PC-9 (cell line): Measurements from ENCODE around the gene OR4D1. TPM values are rescaled to one million over a fixed set of nuclear protein-coding genes. Genes with fewer than 3 reads are reported as not detected.

Source experiments
- BruUV-seq: library from RNA; stranded (reverse); fragments of 400-500 nt; replicated peaks from 2 replicates; lab custom pipeline; 2021; lab: Mats Ljungman, UMichigan
- CTCF ChIA-PET: fragments of 300-600 bp; sonication (Branson Sonifier 250); formaldehyde crosslinking; loops from one replicate; lab custom pipeline; 2022; ENCODE audit warnings: antibody characterized with exemption; lab: Charles Lee
- POLR2A ChIA-PET: fragments of 300-600 bp; sonication (Branson Sonifier 250); formaldehyde crosslinking; loops from one replicate; lab custom pipeline; 2022; ENCODE audit warnings: antibody characterized with exemption; ENCODE audit not compliant: unreplicated experiment; lab: Charles Lee
- DNase-seq, 2 experiments: peaks; one replicate each; pipeline versions ENCODE4 v3.0.0 to v3.0.0-alpha.2; 2015 to 2022; ENCODE audit warnings: mixed read lengths in 1 of 2
- H2AFZ ChIP-seq: fragments of 200-600 bp; sonication (generic); 2 replicates; pipeline ENCODE4 v1.8.1; 2017; ENCODE audit warnings: antibody characterized with exemption
- H3F3A ChIP-seq: fragments of 200-600 bp; sonication (generic); 2 replicates; pipeline ENCODE4 v1.8.1; 2017; ENCODE audit warnings: antibody characterized with exemption, mild to moderate bottlenecking, low read depth; ENCODE audit not compliant: insufficient read depth
- H3K27ac ChIP-seq: fragments of 200-600 bp; sonication (generic); 2 replicates; pipeline ENCODE4 v1.6.1; 2016; ENCODE audit warnings: mixed run types
- H3K27me3 ChIP-seq: fragments of 200-600 bp; sonication (generic); 2 replicates; pipeline ENCODE4 v1.6.1; 2016; ENCODE audit warnings: low read depth, mixed run types; ENCODE audit not compliant: insufficient read depth
- H3K36me3 ChIP-seq: fragments of 200-600 bp; sonication (generic); 2 replicates; pipeline ENCODE4 v1.6.1; 2016; ENCODE audit warnings: low read depth, mixed run types
- H3K4me1 ChIP-seq: fragments of 200-600 bp; sonication (generic); replicated peaks from 2 replicates; pipeline ENCODE4 v1.6.1; 2016; ENCODE audit warnings: mixed run types; ENCODE audit not compliant: insufficient read depth
- H3K4me2 ChIP-seq: fragments of 200-600 bp; sonication (generic); 2 replicates; pipeline ENCODE4 v1.6.1; 2017; ENCODE audit warnings: mixed run types
- H3K4me3 ChIP-seq: fragments of 200-600 bp; sonication (generic); 2 replicates; pipeline ENCODE4 v1.6.1; 2016; ENCODE audit warnings: mixed run types
- H3K79me2 ChIP-seq: fragments of 200-600 bp; sonication (generic); 2 replicates; pipeline ENCODE4 v1.6.1; 2017; ENCODE audit warnings: low read depth, mixed run types
- H3K9me2 ChIP-seq: fragments of 200-600 bp; sonication (generic); 2 replicates; pipeline ENCODE4 v1.8.1; 2017; ENCODE audit warnings: mild to moderate bottlenecking; ENCODE audit not compliant: insufficient read depth
- H3K9me3 ChIP-seq: fragments of 200-600 bp; sonication (generic); 2 replicates; pipeline ENCODE4 v1.8.1; 2016; ENCODE audit warnings: low read depth; ENCODE audit not compliant: insufficient read depth
- H4K20me1 ChIP-seq: fragments of 200-600 bp; sonication (generic); 2 replicates; pipeline ENCODE4 v1.8.1; 2017; ENCODE audit not compliant: insufficient read depth
- EZH2 ChIP-seq: fragments of 200-600 bp; sonication (generic); IDR thresholded peaks from 2 replicates; pipeline ENCODE4 v1.8.0; 2017; ENCODE audit warnings: antibody characterized with exemption, low read depth
- intact Hi-C: fragments of 100-400 bp; cut with micrococcal nuclease; formaldehyde crosslinking; loops from one replicate; pipeline ENCODE4 v1.10.0; 2022; ENCODE audit not compliant: unreplicated experiment
- total RNA-seq: library from RNA; stranded (reverse); gene quantifications from 2 replicates; pipeline ENCODE4 v1.2.3, GENCODE V29; 2021
- TF ChIP-seq, protein P1 (sequence below): fragments of 200-600 bp; sonication (generic); conservative IDR thresholded peaks from 2 replicates; pipeline ENCODE4 v1.6.1; 2017; ENCODE audit warnings: mixed run types, antibody characterized with exemption, mild to moderate bottlenecking, moderate library complexity

Gene OR4D1
- total RNA-seq, 1 experiment from 2014 or later: not detected

DNA sequence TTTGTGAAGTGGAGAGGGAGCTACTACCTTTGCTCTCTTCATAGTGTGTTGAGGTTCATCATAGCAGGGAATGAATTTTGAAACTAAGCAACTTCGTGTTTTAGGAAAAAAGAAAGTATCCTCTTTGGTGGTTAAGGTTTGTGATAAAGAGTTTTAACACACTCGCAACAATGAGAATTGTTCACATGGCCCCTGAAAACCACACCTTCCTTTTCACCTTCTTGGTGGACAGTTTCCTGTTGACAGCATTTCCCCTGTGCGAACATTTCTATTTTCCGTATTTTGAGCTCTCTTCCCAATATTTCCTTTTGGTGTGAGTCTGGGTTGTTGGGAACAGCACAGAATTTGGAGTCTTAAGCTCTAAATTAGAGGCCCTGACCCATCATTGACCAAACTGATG, 22.4 kb downstream of the OR4D1 start:
- Histone ChIP-seq H3K9me2 (no peaks in the 10 kb centered on the region), H3K9me3 (no peaks in the 10 kb centered on the region), H3K27me3 (peaks cover 82% of the 10 kb centered on the region), H3K27ac (no peak overlapping the region), H4K20me1 (no peaks in the 10 kb centered on the region), H3K4me1 (no peaks in the 10 kb centered on the region), H3F3A (no peaks in the 10 kb centered on the region), H3K36me3 (no peaks in the 10 kb centered on the region), H2AFZ (no peak overlapping the region), H3K79me2 (no peaks in the 10 kb centered on the region), H3K4me2 (no peak overlapping the region), H3K4me3 (no peak overlapping the region)
- no peak for TF ChIP-seq EZH2
- TF ChIP-seq, protein P1, sequence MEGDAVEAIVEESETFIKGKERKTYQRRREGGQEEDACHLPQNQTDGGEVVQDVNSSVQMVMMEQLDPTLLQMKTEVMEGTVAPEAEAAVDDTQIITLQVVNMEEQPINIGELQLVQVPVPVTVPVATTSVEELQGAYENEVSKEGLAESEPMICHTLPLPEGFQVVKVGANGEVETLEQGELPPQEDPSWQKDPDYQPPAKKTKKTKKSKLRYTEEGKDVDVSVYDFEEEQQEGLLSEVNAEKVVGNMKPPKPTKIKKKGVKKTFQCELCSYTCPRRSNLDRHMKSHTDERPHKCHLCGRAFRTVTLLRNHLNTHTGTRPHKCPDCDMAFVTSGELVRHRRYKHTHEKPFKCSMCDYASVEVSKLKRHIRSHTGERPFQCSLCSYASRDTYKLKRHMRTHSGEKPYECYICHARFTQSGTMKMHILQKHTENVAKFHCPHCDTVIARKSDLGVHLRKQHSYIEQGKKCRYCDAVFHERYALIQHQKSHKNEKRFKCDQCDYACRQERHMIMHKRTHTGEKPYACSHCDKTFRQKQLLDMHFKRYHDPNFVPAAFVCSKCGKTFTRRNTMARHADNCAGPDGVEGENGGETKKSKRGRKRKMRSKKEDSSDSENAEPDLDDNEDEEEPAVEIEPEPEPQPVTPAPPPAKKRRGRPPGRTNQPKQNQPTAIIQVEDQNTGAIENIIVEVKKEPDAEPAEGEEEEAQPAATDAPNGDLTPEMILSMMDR: no peak
- ChIA-PET POLR2A (interaction anchor here (0.5 kb wide), 1 partner anchor 71 kb away, joined by 5 read pairs; no protein-coding TSS in a partner anchor), CTCF (interaction anchor here (0.5 to 0.6 kb wide), 2 partner anchors 56 to 149 kb away, joined by 3 read pairs; no protein-coding TSS in a partner anchor)
- intact Hi-C loops: no loop called here
- no peak for DNase-seq
- no TSS peak for BruUV-seq

DNA sequence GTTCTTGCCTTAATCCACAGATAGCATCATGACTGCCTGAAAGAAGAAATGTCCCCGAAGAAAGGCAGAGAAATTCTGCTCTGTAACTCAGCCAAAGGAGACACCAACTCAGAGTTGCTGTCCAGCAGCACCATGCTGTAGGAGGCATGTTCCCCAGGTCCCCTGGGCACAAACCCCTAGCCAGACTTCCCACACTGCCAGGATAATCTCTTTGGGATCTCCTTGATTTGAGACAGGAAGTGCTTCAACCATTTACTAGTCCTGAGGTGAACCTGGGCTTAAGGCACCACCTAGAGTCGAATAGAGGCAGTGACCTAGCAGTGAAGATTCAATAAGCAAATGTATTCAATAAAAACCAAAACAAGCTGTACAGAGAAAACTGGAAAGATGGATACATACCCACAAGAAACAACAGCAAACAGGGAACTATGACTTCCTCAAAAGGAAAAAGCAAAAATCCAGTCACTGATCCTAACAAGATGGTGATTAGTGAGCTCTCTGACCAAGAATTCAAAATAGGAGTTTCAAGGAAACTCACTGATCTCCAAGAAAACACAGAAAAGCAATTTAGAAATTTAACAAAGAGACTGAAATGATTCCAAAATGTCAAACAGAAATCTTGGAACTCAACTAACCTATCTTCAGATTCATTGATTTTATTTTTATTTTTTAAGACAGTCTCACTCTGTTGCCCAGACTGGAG, 24.3 kb downstream of the OR4D1 start:
- H3K9me3 ChIP-seq: no peaks in the 10 kb centered on the region
- POLR2A ChIA-PET: no interaction called here

DNA sequence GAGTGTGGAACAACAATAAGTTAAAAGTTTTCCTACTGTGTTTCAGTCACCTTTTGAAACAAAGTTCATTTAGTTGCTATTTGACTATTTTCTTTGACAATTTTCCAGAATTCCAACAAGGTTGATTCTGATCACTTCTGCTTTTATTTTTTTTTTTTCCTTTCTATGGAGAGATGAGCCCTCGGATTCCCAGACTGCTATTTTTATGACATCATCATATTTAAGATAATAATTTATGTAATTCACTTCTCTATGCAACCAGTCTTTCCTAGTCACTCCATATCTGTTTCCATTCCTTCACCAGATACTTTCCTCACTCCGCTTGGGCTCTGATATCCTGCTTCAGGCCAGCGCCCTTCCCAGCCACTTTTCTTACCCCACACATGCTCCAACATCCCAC, 26.7 kb downstream of the OR4D1 start:
- H3K27ac ChIP-seq: no peak overlapping the region
- TF ChIP-seq, protein P1: no peak
- TF ChIP-seq EZH2: no peak
- no peak overlapping the region for H3K4me2 ChIP-seq
- no peak overlapping the region for H2AFZ ChIP-seq
- no peak for DNase-seq
- intact Hi-C loops: no loop called here
- no peaks in the 10 kb centered on the region for H3F3A ChIP-seq
- no peaks in the 10 kb centered on the region for H3K4me1 ChIP-seq
- no peaks in the 10 kb centered on the region for H4K20me1 ChIP-seq
- H3K79me2 ChIP-seq: no peaks in the 10 kb centered on the region
- ChIA-PET CTCF (no interaction called here), POLR2A (no interaction called here)
- H3K9me2 ChIP-seq: no peaks in the 10 kb centered on the region
- H3K9me3 ChIP-seq: no peaks in the 10 kb centered on the region
- H3K4me3 ChIP-seq: no peak overlapping the region
- no peaks in the 10 kb centered on the region for H3K36me3 ChIP-seq
- H3K27me3 ChIP-seq: peaks cover 79% of the 10 kb centered on the region
- BruUV-seq: no TSS peak

More for the DNA sequence above, 24.3 kb downstream of the OR4D1 start:
- Histone ChIP-seq H3F3A (no peaks in the 10 kb centered on the region), H3K4me1 (no peaks in the 10 kb centered on the region), H3K27ac (no peak overlapping the region), H3K36me3 (no peaks in the 10 kb centered on the region), H3K4me2 (no peak overlapping the region), H2AFZ (no peak overlapping the region), H3K27me3 (peaks cover 79% of the 10 kb centered on the region), H3K4me3 (no peak overlapping the region), H4K20me1 (no peaks in the 10 kb centered on the region), H3K9me2 (no peaks in the 10 kb centered on the region), H3K79me2 (no peaks in the 10 kb centered on the region)
- intact Hi-C loops: no loop called here
- CTCF ChIA-PET: interaction anchor here (0.7 kb wide), 1 partner anchor 548 kb away, joined by 3 read pairs; no protein-coding TSS in a partner anchor
- BruUV-seq: no TSS peak
- DNase-seq: peak in 1 of 2 experiments; percentile 49
- TF ChIP-seq, protein P1: peak; percentile 74
- no peak for TF ChIP-seq EZH2
